Stimulated activated CD4-positive, alpha-beta T cell treated with anti-CD3 and anti-CD28 coated beads, Interleukin-2, amount 100 ng/mL, for 24 hours (primary cell): ENCODE measurements around the gene NCLN.
"Not testable (repeated sequence)": the region's sequence is repeated elsewhere in the genome, so short reads cannot be mapped to it uniquely, and the experiment has no call there.

ENCODE experiments used
- DNase-seq, 2 donors: peaks; one replicate each; pipeline ENCODE4 v3.0.0-alpha.2; 2020

Gene NCLN

GRCh38 chr19:3229346-3229743, 43.6 kb downstream of the NCLN start:
- no peak for DNase-seq

DNA sequence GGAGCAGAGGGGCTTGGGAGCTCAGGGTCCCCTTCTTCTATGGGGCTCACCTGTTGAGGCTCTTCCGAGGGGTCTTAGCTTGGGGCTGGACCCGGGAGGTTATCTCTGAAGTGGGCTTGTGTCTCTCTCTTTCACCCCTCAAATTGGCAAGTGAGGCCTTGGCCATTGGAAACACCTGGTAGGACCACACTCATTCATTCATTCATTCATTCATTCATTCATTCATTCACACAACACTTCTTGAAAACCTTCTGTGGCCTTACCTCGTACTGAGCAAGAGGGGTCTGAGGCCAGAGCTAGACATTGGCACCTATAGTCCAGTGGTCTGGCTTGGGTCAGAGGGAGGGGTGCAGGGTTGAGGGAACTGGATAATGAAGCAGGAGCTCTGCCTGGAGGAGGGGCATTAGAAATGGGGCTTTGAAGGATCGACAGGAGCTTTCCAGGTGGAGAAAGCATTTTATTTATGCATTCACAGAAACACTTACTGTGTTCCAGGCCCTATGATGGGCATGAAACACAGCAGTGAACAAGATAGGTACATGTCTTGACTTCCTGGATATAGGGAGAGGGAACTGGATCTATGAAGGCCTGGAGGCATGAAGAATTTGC, 44.3 kb downstream of the NCLN start:
- no peak for DNase-seq

DNA sequence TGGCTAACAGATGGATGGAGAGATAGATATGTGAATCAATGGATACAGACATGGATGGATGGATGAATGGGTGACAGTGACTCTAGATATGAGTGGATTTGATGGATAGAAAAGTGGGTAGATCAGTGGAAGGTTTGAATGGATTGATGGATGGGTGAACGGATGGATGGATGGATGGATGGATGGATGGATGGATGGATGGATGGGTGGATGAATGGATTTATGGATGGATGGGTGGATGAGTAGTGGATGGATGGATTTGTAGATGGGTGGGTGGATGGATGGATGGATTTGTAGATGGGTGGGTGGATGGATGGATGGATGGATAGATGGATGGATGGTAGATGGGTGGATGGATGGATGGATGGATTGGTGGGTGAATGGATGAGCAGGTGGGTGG, 45.6 kb downstream of the NCLN start:
- no peak for DNase-seq

GRCh38 chr19:3233116-3233515, 47.4 kb downstream of the NCLN start:
- no peak for DNase-seq

DNA sequence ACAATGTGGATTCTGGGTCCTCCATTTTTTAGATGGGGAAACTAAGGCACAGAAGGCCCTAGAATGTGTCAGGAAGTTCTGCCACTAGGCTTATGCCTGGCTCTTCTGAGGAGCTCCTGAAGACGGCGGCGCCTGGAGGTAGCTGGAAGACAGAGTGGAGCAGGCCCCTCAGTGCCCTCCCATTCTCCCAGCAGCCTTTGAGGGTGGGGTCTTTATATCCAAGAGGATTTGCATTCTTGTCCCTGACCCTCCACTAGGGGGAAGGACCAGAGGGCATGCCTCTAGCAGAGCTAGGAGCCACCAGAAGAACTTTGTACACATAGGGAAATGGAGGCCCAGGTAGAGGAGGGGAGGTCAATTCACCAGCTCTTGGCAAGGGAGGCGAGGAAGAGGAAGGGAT, 48.1 kb downstream of the NCLN start:
- DNase-seq = no peak

DNA sequence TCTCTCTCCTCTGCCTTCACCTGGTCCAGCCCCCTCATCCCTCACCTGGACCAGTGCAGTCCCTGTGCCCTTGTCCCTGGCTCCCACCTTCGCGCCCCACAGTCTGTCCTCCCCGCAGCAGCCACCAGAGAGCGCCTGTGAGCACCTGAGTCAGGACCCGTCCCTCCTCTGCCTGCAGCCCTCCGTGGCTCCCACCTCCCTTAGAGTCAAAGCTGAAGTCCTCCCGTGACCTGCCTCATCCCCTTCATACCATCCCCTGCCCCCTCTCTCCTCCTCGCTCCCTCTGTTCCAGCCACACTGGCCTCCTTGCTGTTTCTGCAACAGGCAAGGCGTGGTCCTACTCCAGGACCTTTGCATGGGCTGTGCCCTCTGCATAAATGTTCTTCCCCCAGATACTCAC, 49.1 kb downstream of the NCLN start:
- peak; percentile 32 to 56 for DNase-seq

- not testable (repeated sequence) for DNase-seq
These were observed 49.9 kb downstream of the NCLN start for GRCh38 chr19:3235604-3236003.

GRCh38 chr19:3236272-3236671, 50.5 kb downstream of the NCLN start:
- DNase-seq = no peak

GRCh38 chr19:3238066-3238561, 52.4 kb downstream of the NCLN start:
- DNase-seq = no peak

DNA sequence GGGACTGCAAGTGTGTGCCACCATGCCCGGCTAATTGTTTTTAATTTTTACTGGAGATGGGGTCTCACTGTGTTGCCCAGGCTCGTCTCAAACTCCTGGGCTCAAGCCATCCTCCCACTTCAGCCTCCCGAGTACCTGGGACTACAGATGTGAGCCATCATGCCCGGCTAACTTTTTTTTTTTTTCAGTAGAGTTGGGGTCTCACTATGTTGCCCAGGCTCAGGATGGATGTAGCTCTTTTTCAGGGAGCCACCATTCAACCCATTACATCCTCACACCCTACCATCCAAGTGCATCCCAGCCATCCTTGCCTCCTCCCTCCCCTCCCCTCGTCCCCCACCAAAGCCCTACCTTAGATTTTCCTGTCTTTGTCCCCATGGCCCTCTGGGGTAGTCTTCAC, 53.6 kb downstream of the NCLN start:
- DNase-seq = no peak

GRCh38 chr19:3243819-3244700, 58.3 kb downstream of the NCLN start:
- peak; percentile 63 to 64 for DNase-seq

- DNase-seq = no peak
These were observed 59.3 kb downstream of the NCLN start for GRCh38 chr19:3245050-3245449.

- DNase-seq = no peak
These were observed 63.1 kb downstream of the NCLN start for GRCh38 chr19:3248728-3249326.

DNA sequence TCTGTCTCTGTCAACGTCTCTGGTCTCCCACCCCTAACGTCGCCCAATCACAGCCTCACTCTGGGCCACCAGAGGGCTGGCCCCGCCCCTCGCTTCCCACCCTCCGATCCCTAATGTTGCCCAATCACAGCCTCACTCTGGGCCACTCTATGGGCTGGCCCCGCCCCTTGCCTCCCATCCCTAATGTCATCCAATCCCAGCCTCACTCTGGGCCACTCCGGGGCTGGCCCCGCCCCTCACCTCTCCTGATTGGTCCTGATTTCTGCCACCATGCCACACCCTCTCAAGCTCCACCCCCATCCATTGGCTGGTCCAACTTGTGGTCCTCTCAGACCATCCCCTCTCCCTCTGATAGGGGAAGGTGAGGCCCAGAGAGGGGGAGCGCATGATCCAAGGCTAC, 63.7 kb downstream of the NCLN start:
- DNase-seq = peak in 1 of 2 donors; percentile 31

DNA sequence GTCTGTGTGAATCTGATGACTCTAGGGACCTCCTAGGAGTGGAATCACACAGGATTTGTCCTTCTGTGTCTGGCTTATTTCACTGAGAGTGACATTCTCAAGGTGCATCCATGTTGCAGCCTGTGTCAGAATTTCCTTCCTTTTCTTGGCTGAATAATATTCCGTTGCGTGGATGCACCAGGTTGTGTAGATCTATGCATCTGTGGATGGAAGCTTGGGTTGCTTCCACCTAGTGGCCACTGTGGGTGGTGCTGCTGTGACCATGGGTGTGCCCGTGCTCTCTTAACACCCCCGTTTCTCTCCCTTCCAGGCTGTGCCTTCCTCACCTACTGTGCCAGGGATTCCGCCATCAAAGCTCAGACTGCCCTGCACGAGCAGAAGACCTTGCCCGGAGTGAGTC, 64.9 kb downstream of the NCLN start:
- DNase-seq = peak; percentile 64 to 65

DNA sequence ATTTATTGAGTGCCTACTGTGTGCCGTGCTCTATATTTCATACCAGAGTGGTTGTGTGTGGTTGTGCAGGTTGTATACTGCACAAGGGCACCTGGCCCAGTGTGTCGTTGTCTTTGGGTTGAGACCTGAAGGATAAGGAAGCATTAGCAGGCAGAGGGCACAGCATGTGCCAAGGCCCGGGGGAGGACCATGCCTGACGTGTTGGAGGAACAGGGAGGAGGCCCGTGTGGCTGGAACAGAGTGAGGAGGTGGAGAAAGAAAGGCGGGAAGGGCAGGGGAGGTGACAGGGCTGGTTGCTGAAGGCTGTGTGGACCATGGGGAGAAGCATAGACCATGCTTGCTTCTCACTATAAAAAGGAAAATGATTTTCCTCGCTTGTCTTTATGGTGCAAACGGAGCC, 65.5 kb downstream of the NCLN start:
- no peak for DNase-seq

- no peak for DNase-seq
These were observed 66.9 kb downstream of the NCLN start for GRCh38 chr19:3252650-3253049.

DNA sequence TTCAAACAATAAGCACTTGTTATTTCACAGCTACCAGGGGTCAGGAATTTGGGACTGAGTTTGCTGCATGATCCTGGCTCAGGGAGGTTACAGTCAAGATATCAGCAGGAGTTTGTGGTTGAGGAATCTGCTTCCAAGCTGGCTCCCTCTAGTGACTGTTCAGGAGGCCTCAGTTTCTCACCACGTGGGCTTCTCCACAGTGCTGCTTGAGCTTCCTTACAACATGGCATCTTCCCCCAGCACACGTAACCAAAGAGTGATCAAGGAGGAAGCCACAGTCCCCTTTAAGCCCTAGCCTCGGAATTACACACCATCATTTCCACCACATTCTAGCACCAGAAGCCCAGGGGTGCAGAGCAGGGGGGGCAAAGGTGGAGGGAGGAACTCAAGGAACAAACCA, 67.5 kb downstream of the NCLN start:
- DNase-seq = no peak

DNA sequence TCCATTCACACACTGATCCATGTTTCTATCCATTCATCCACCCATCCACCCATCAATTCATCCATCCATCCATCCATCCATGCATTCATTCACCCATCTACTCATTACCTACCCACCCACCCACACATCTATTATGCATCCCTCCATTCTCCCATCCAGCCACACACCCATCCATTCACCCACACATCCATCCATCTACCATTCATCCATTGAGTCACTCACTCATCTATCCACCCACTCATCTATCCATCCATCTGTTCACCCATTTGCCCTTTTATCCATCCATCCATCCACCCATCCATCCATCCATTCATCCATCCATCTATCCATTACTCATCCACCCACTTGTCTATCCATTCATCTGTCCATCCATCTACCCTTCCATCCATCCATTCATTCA, 68.8 kb downstream of the NCLN start:
- DNase-seq = no peak

DNA sequence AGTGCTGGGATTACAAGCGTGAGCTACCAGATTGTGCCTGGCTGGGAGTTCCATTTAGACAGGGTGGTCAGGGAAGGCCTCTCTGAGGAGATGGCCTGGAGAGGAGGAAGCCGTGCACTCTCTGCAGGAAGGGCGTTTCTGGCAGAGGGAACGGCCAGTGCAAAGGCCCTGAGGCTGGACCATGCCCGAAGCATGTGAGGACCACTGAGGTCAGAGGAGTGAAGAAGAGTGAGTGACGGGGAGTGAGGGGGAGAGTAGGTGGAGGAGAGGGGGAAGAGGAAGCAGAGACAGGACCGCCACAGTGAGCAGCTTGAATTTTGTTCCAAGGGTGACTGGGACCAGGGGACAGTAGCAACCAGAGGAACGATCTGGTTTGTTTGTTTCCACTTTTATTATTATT, 71.3 kb downstream of the NCLN start:
- no peak for DNase-seq
